ENCODE data around the gene MAP3K15.

MAP3K15 gene

DNA sequence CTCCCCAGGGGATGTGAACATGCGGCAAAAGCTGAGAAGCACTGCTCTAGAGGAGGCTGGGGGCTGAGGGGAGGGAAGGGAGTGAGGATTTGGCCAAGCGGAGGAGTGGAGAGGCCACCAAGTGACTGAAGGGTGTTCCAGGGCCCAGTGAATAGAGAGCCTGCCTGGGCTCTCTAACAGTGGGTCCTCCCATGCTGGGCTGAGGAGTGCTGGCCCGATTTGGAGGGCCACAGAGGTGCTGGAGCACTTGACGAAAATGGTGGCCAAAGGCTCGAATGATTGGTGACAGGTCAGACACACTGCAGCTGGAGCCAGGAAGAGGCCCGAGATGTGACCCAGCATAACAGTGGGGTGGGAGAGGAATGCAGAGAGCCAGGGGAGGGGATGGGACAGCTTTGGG, 37.5 kb upstream of the MAP3K15 start:
- Histone ChIP-seq H3K4me1 (ENCODE audit: control insufficient read depth, insufficient read depth, low read length) (no peaks in the 10 kb centered on the region), H3K9me3 (ENCODE audit: control insufficient read depth, low read length) (no peaks in the 10 kb centered on the region), H3K4me3 (ENCODE audit: insufficient read depth, low read depth, low read length) (no peak overlapping the region), H3K27ac (ENCODE audit: insufficient read depth, low read depth, low read length, poor library complexity, severe bottlenecking) (no peak overlapping the region), H3K36me3 (ENCODE audit: control insufficient read depth, insufficient read depth, low read length) (no peaks in the 10 kb centered on the region), H3K27me3 (ENCODE audit: control insufficient read depth, insufficient read depth, low read length, poor library complexity, severe bottlenecking) (no peaks in the 10 kb centered on the region)
- WGBS, 2 experiments: 95 to 96% methylated on average over 6 of the region's 6 CpGs

DNA sequence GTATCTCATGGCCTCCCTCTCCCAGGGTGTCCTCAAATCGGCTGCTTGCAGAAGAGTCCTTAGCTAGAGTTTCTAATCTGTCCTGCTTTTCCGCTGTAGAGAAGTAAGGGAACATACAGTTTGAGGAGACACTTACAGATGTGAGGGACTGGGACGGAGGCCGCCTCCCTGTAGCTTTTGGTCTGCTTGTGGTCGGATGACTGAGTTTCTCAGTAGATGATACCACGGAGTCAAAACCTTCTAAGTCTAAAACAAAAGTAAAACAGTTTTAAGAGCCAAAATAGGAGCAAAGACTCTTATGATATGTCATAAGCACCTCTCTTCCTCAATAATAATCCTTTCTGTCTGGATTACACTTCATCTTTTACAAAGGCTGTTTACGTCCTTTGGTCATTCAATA, 34.5 kb upstream of the MAP3K15 start:
- WGBS, 2 experiments: 93 to 94% methylated on average over 6 to 7 of the region's 7 CpGs
- Histone ChIP-seq H3K9me3 (ENCODE audit: control insufficient read depth, low read length) (no peaks in the 10 kb centered on the region), H3K27me3 (ENCODE audit: control insufficient read depth, insufficient read depth, low read length, poor library complexity, severe bottlenecking) (no peaks in the 10 kb centered on the region), H3K27ac (ENCODE audit: insufficient read depth, low read depth, low read length, poor library complexity, severe bottlenecking) (no peak overlapping the region), H3K36me3 (ENCODE audit: control insufficient read depth, insufficient read depth, low read length) (no peaks in the 10 kb centered on the region), H3K4me3 (ENCODE audit: insufficient read depth, low read depth, low read length) (no peak overlapping the region), H3K4me1 (ENCODE audit: control insufficient read depth, insufficient read depth, low read length) (no peaks in the 10 kb centered on the region)

DNA sequence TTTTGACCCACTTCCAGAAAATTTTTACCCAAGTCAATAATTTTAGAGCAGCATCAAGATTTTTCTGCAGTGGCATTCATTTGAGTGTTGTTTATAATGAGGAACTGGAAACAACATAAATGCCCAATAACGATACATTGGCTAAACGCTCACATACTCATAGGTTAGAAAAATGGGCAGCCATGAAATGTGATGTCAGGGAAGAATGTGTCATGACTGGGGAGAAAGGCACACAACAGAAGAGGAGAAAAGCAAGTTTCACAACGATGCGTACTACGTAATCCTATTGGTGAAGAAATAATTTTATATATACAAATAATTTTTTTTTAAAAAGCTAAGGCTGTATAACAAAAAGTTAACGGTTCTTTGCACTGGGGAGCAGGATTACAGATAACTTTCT, 33.6 kb upstream of the MAP3K15 start:
- no peaks in the 10 kb centered on the region for H3K36me3 ChIP-seq (ENCODE audit: control insufficient read depth, insufficient read depth, low read length)
- no peaks in the 10 kb centered on the region for H3K9me3 ChIP-seq (ENCODE audit: control insufficient read depth, low read length)
- no peak overlapping the region for H3K27ac ChIP-seq (ENCODE audit: insufficient read depth, low read depth, low read length, poor library complexity, severe bottlenecking)
- no peaks in the 10 kb centered on the region for H3K4me1 ChIP-seq (ENCODE audit: control insufficient read depth, insufficient read depth, low read length)
- no peak overlapping the region for H3K4me3 ChIP-seq (ENCODE audit: insufficient read depth, low read depth, low read length)
- WGBS, 2 experiments: 96 to 100% methylated on average over 2 of the region's 6 CpGs
- H3K27me3 ChIP-seq (ENCODE audit: control insufficient read depth, insufficient read depth, low read length, poor library complexity, severe bottlenecking): no peaks in the 10 kb centered on the region

DNA sequence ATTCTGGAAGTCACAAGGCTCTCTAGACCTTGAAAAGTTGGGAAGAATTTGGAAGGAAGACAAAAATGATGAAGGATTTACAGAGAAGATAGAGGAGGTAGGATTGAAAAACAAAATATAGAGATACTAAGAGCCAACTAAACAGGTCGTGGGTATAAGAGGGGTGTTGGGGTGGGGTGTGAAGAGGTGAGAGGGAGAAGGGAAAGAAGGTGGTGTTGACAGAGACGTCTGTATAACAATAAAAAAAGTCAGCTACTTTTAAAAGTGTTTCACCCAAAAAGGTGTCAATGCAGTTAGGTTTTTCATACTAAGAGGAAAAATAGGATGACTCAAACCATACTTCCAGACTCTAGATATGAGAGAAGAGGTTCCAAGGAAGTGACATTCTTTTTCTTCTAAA, 33.0 kb upstream of the MAP3K15 start:
- WGBS, 2 experiments: 55 to 96% methylated on average over 1 to 2 of the region's 2 CpGs
- Histone ChIP-seq H3K9me3 (ENCODE audit: control insufficient read depth, low read length) (no peaks in the 10 kb centered on the region), H3K36me3 (ENCODE audit: control insufficient read depth, insufficient read depth, low read length) (no peaks in the 10 kb centered on the region), H3K27ac (ENCODE audit: insufficient read depth, low read depth, low read length, poor library complexity, severe bottlenecking) (no peak overlapping the region), H3K4me3 (ENCODE audit: insufficient read depth, low read depth, low read length) (no peak overlapping the region), H3K4me1 (ENCODE audit: control insufficient read depth, insufficient read depth, low read length) (no peaks in the 10 kb centered on the region), H3K27me3 (ENCODE audit: control insufficient read depth, insufficient read depth, low read length, poor library complexity, severe bottlenecking) (no peaks in the 10 kb centered on the region)

DNA sequence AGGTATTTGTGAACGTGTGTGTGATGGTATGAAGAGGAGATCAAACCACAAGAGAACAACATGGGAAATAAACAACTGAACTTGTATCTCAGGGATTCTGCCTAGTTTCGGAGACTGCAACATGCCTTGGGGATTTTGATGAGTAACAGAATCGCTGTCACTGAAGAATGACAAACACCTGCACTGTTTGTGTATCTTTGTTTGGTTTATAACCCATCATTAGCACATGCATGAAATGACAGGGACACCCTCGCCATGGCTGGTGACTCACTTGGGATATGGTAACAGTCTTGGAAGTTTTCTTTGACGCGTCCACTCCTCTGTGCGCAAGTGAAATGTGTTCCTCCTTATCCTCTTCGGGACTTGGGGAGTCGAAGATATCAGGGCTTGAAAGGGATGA, 30.3 kb upstream of the MAP3K15 start:
- no peaks in the 10 kb centered on the region for H3K27me3 ChIP-seq (ENCODE audit: control insufficient read depth, insufficient read depth, low read length, poor library complexity, severe bottlenecking)
- no peaks in the 10 kb centered on the region for H3K36me3 ChIP-seq (ENCODE audit: control insufficient read depth, insufficient read depth, low read length)
- 95 to 96% methylated on average over 8 to 9 of the region's 9 CpGs for WGBS, 2 experiments
- no peak overlapping the region for H3K4me3 ChIP-seq (ENCODE audit: insufficient read depth, low read depth, low read length)
- no peak overlapping the region for H3K27ac ChIP-seq (ENCODE audit: insufficient read depth, low read depth, low read length, poor library complexity, severe bottlenecking)
- H3K9me3 ChIP-seq (ENCODE audit: control insufficient read depth, low read length): no peaks in the 10 kb centered on the region
- H3K4me1 ChIP-seq (ENCODE audit: control insufficient read depth, insufficient read depth, low read length): no peaks in the 10 kb centered on the region

DNA sequence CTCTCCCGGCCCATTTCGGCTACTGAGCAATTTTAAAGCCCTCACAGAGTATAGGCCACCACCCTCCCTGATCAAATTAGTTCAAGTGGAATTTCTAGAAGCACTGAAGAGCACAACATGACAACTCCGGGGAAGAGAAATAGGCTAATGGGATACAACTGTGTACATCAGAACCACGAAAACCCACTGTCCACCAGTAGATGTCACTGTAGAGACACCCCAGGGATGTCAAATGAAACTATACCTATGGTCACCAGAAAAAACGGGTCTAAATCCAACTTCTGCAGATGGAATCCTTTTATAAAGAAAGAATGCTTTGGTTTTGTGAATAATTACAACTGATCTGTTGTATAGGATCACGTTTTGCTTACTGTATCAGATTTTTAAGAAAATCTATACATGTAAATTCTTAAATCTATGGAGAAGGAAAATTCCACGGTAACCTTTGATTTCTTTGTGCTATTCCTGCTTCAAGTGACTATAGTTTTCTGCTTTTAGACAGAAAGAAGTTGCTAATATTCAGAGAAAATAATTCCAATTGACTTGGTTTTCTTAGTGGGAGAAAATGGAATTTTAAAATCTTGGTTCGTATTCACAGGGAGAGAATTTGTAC, 29.5 kb upstream of the MAP3K15 start:
- H3K4me1 ChIP-seq (ENCODE audit: control insufficient read depth, insufficient read depth, low read length): no peaks in the 10 kb centered on the region
- no peaks in the 10 kb centered on the region for H3K9me3 ChIP-seq (ENCODE audit: control insufficient read depth, low read length)
- no peak overlapping the region for H3K27ac ChIP-seq (ENCODE audit: insufficient read depth, low read depth, low read length, poor library complexity, severe bottlenecking)
- H3K36me3 ChIP-seq (ENCODE audit: control insufficient read depth, insufficient read depth, low read length): no peaks in the 10 kb centered on the region
- 61 to 66% methylated on average over 5 to 7 of the region's 8 CpGs for WGBS, 2 experiments
- H3K4me3 ChIP-seq (ENCODE audit: insufficient read depth, low read depth, low read length): no peak overlapping the region
- H3K27me3 ChIP-seq (ENCODE audit: control insufficient read depth, insufficient read depth, low read length, poor library complexity, severe bottlenecking): no peaks in the 10 kb centered on the region

DNA sequence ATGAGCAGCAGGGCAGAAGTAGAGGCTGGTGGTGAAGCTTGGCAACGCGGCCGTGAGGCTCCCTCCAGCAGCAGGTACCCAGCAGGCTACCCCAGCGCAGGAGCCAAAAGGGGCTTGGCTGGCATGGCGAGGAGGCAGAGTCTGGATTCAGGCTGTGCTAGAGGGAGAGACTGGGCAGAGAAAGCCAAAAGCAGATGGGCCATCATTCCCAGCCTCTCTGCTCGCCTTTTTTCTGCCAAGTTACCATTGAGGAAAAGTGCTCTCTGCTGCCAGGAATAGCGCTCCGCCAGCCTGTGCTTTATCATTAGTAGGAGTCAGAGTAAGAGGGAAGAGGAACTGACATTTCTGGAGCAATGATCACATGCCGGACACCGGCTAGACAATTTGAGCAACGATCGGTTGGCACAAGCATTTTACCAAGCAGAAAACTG, 28.7 kb upstream of the MAP3K15 start:
- no peaks in the 10 kb centered on the region for H3K4me1 ChIP-seq (ENCODE audit: control insufficient read depth, insufficient read depth, low read length)
- no peak overlapping the region for H3K27ac ChIP-seq (ENCODE audit: insufficient read depth, low read depth, low read length, poor library complexity, severe bottlenecking)
- no peaks in the 10 kb centered on the region for H3K27me3 ChIP-seq (ENCODE audit: control insufficient read depth, insufficient read depth, low read length, poor library complexity, severe bottlenecking)
- WGBS, 2 experiments: 94 to 97% methylated on average over 12 of the region's 12 CpGs
- no peak overlapping the region for H3K4me3 ChIP-seq (ENCODE audit: insufficient read depth, low read depth, low read length)
- no peaks in the 10 kb centered on the region for H3K9me3 ChIP-seq (ENCODE audit: control insufficient read depth, low read length)
- no peaks in the 10 kb centered on the region for H3K36me3 ChIP-seq (ENCODE audit: control insufficient read depth, insufficient read depth, low read length)

DNA sequence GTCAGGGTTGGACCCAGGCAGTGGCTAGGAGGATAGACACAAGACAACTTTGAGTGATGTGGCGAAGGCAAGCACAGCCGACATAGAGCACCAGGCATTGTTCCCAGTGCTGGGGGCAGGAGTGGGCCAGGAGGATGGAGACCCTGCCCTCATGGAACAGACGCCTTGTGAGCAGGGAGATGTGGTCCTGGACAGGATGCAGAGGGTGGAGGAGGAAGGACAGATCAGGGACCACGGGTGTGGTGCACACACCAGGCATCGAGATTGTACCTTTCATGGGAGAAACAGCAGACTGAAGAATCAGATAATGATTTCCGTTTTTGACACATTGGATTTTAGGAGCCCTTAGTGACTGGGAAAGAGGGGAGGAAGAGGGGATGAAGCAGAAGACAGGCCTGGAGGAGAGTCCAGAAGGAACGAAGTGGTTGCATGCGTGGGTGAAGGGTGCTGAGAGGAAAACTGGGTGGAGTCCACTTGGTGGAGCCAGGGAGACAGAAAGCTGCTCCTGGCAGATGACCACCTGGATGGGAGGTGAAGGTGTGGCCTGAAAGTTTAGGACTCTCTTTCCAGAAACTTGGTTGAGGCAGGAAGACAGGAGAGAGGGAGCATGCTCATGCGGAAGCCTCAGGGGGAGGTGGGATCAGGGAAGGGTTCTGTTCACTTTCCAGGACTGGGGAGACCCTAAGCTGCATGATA, 27.9 kb upstream of the MAP3K15 start:
- no peaks in the 10 kb centered on the region for H3K36me3 ChIP-seq (ENCODE audit: control insufficient read depth, insufficient read depth, low read length)
- no peak overlapping the region for H3K27ac ChIP-seq (ENCODE audit: insufficient read depth, low read depth, low read length, poor library complexity, severe bottlenecking)
- 93% methylated on average over 9 of the region's 9 CpGs for WGBS, 2 experiments
- no peaks in the 10 kb centered on the region for H3K27me3 ChIP-seq (ENCODE audit: control insufficient read depth, insufficient read depth, low read length, poor library complexity, severe bottlenecking)
- no peak overlapping the region for H3K4me3 ChIP-seq (ENCODE audit: insufficient read depth, low read depth, low read length)
- H3K9me3 ChIP-seq (ENCODE audit: control insufficient read depth, low read length): no peaks in the 10 kb centered on the region
- H3K4me1 ChIP-seq (ENCODE audit: control insufficient read depth, insufficient read depth, low read length): no peaks in the 10 kb centered on the region

DNA sequence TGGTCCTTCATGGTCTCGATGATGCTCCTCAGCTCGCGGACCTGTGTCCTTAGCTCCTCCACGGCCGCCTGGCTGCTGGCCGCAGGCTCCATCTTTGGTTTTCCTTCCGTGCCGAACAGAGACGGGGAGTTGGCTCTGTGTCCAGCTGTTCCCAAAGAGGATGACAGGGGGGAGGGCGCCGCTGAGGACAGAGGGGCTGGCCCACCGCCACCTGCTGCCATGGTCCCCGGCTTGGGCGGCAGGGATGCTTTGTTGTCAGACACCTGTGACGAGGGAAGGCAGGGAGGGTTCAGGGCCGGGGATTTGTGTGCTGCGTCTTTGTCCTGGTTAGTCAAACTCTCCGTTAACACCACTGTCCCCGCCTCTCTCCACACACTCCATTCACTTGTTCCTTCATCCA, 26.6 kb upstream of the MAP3K15 start:
- H3K4me1 ChIP-seq (ENCODE audit: control insufficient read depth, insufficient read depth, low read length): no peaks in the 10 kb centered on the region
- H3K27me3 ChIP-seq (ENCODE audit: control insufficient read depth, insufficient read depth, low read length, poor library complexity, severe bottlenecking): no peaks in the 10 kb centered on the region
- WGBS, 2 experiments: 86% methylated on average over 19 of the region's 19 CpGs
- no peaks in the 10 kb centered on the region for H3K9me3 ChIP-seq (ENCODE audit: control insufficient read depth, low read length)
- no peak overlapping the region for H3K27ac ChIP-seq (ENCODE audit: insufficient read depth, low read depth, low read length, poor library complexity, severe bottlenecking)
- no peaks in the 10 kb centered on the region for H3K36me3 ChIP-seq (ENCODE audit: control insufficient read depth, insufficient read depth, low read length)
- no peak overlapping the region for H3K4me3 ChIP-seq (ENCODE audit: insufficient read depth, low read depth, low read length)

DNA sequence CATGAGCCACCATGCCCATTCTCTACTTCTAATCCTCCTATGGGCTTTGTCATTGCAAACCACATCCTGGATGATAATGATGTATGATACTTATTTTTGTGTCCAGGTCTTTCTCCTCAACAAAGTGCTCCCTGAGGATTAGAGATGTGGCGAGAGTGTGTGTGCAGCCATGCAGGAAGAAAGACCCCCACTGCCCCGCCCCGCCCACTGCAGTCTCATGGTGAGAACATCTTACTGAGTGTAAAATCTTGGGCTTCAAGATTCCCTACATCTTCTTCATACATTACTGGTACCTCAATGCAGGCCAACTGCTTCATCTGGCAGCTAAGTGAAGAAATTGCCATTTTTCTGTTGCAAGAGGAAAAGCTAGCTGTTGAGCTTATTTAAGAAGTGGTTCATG, 25.9 kb upstream of the MAP3K15 start:
- H3K4me3 ChIP-seq (ENCODE audit: insufficient read depth, low read depth, low read length): no peak overlapping the region

More for the DNA sequence above, 25.9 kb upstream of the MAP3K15 start:
- H3K27ac ChIP-seq (ENCODE audit: insufficient read depth, low read depth, low read length, poor library complexity, severe bottlenecking): no peak overlapping the region
- 96% methylated on average over 3 of the region's 3 CpGs; no CpG with 5 or more reads in 1 of the 2 experiments for WGBS, 2 experiments
- no peaks in the 10 kb centered on the region for H3K4me1 ChIP-seq (ENCODE audit: control insufficient read depth, insufficient read depth, low read length)
- H3K36me3 ChIP-seq (ENCODE audit: control insufficient read depth, insufficient read depth, low read length): no peaks in the 10 kb centered on the region
- H3K27me3 ChIP-seq (ENCODE audit: control insufficient read depth, insufficient read depth, low read length, poor library complexity, severe bottlenecking): no peaks in the 10 kb centered on the region
- H3K9me3 ChIP-seq (ENCODE audit: control insufficient read depth, low read length): no peaks in the 10 kb centered on the region
